Measurements from ENCODE around the gene NUDT2.

- TF ChIP-seq RAD21 (conservative IDR thresholded peaks at IDR 0.05) (no peak), CTCF (IDR thresholded peaks at IDR 0.05; ENCODE audit: poor library complexity, severe bottlenecking) (no peak), EZH2 (IDR thresholded peaks at IDR 0.05; ENCODE audit: borderline replicate concordance, insufficient read depth, low read length, poor library complexity, severe bottlenecking) (no peak), MXI1 (conservative IDR thresholded peaks at IDR 0.05; ENCODE audit: poor library complexity, severe bottlenecking) (no peak), REST (IDR thresholded peaks at IDR 0.05; ENCODE audit: borderline replicate concordance) (no peak), EP300 (conservative IDR thresholded peaks at IDR 0.05; ENCODE audit: poor library complexity, severe bottlenecking) (no peak), TAF1 (IDR thresholded peaks at IDR 0.05; ENCODE audit: low read depth) (no peak)
Observed at GRCh38 chr9:34380511-34381315, 51.3 kb downstream of the NUDT2 start.

Data from neural cell (in vitro differentiated cells).